Measurements from ENCODE around the gene SDK2. TPM values are rescaled to one million over a fixed set of nuclear protein-coding genes. Genes with fewer than 3 reads are reported as not detected.

Gene SDK2
- total RNA-seq, 2 donors from 2014 or later = 16.5 to 26.3 TPM

DNA sequence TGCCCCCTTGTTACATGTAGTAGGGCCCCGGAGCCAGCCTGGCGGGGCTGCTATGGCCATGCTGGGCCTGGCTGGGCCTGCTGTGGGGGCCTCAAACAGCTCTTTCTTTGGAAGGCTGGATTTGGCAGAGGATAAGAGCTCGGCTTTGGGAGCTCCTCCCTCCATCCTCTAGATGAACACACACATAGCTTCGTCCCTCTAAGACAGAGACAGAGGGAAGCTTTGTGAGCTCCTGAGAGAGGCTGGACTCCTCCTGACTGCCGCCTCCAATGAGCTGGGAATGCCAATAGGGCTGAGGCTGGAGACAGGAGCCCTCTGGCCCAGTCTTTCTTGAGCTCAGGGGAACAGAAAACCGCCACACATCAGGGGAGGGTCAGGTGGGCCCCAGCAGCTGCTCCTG lies 295.1 kb downstream of the SDK2 start:
- Histone ChIP-seq H3K4me1 (replicated peaks) (no peaks in the 10 kb centered on the region), H3K9me3 (no peaks in the 10 kb centered on the region), H3K27ac (peak overlapping the region in 1 of 2 donors; percentile 56), H3K36me3 (no peaks in the 10 kb centered on the region), H3K27me3 (replicated peaks; ENCODE audit: insufficient read depth) (no peaks in the 10 kb centered on the region), H3K4me3 (no peak overlapping the region)
- 45% methylated on average over 5 of the region's 6 CpGs for WGBS
- intact Hi-C loops (cut with DNase I) = no loop called here
- TF ChIP-seq POLR2A (IDR thresholded peaks at IDR 0.05) (no peak), POLR2AphosphoS5 (IDR thresholded peaks at IDR 0.05) (no peak), CTCF (IDR thresholded peaks at IDR 0.05) (no peak)
- DNase-seq (ENCODE audit: low spot score) = no peak

DNA sequence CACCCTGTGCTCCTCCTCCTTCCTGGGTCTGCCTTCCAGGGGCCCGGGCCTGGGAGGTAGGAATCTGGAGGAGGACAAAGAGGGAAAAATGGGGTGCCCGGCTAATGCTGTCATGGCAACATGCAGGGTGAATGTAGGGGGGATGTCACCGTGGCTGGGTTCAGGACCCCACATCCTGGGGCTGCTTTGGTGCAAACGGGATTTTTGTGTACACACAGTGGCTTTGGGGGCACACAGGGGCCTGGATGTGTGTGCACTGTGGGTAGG lies 295.5 kb downstream of the SDK2 start:
- intact Hi-C loops (cut with DNase I) = no loop called here
- no peak overlapping the region for H3K4me3 ChIP-seq
- TF ChIP-seq CTCF (IDR thresholded peaks at IDR 0.05) = no peak
- H3K27me3 ChIP-seq (replicated peaks; ENCODE audit: insufficient read depth) = no peaks in the 10 kb centered on the region
- peak overlapping the region in 1 of 2 donors; percentile 56 for H3K27ac ChIP-seq
- H3K4me1 ChIP-seq (replicated peaks) = no peaks in the 10 kb centered on the region
- H3K9me3 ChIP-seq = no peaks in the 10 kb centered on the region
- DNase-seq (ENCODE audit: low spot score) = no peak
- WGBS = 34% methylated on average over 4 of the region's 4 CpGs
- no peaks in the 10 kb centered on the region for H3K36me3 ChIP-seq

DNA sequence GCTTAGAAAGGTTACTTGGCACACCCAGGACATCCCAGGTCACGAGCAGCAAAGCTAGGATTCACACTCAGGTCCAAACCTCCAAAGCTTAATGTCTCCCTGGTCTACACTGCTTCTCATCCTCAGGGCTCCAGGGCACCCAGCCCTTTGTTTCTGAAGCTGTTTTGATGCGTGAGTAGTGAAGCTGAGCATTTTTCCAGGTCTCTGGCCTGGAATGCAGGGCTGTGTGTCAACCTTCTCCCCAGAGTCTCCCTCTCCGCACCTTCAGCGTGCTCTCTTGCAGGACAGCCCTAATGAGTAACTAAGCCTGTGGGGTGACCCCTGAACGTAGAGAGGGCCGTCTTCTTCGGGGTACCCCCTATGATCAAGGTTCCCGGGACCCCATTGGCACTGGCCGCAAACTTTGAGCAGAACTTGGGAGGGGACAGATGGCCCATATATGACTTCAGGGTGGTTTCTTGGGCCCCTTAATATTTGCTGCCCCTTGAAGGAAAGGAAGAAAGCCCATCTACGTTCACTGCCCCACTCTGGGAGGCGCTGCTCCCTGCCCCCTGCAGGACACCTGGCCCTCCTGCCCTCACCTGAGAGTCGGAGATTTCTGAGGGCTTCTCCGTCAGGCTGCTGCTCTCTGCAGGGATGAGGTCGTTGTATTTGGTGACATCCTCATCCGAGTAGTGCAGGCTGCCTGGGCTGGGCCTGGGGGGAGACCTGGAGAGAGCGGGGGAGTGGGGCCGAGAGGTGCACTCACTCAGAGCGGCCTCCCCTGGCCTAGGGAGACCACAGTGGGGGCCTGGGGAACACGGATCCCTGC lies 296.0 kb downstream of the SDK2 start:
- Histone ChIP-seq H3K27ac (peak overlapping the region in 1 of 2 donors; percentile 56), H3K27me3 (replicated peaks; ENCODE audit: insufficient read depth) (no peaks in the 10 kb centered on the region), H3K4me3 (no peak overlapping the region), H3K4me1 (replicated peaks) (no peaks in the 10 kb centered on the region), H3K36me3 (no peaks in the 10 kb centered on the region), H3K9me3 (no peaks in the 10 kb centered on the region)
- no peak for DNase-seq (ENCODE audit: low spot score)
- intact Hi-C loops (cut with DNase I) = no loop called here
- TF ChIP-seq POLR2A (IDR thresholded peaks at IDR 0.05) (no peak), CTCF (IDR thresholded peaks at IDR 0.05) (no peak), POLR2AphosphoS5 (IDR thresholded peaks at IDR 0.05) (no peak)
- WGBS = 79% methylated on average over 18 of the region's 19 CpGs

DNA sequence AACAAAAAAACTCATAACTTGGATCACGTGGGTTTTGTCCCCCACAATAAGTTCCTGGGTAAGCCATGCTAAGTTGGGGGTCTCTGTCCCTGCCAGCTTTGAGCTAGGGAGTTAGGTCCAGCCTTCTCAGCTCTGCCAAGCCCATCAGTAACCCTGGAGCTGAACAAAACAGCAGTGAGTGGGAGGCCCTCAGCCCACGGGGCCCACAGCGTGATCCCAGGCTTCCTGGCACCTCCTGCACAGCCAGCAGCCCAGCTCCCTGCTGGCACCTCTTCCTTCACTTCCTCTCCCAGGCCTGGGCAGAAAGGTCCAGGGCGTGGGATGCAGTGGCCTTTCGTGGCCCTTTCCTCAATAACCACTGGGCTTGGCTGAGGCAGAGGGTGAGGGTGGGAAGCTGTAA lies 296.9 kb downstream of the SDK2 start:
- Histone ChIP-seq H3K4me3 (no peak overlapping the region), H3K9me3 (no peaks in the 10 kb centered on the region), H3K36me3 (no peaks in the 10 kb centered on the region), H3K27me3 (replicated peaks; ENCODE audit: insufficient read depth) (no peaks in the 10 kb centered on the region), H3K27ac (no peak overlapping the region), H3K4me1 (replicated peaks) (peaks cover 2% of the 10 kb centered on the region)
- intact Hi-C loops (cut with DNase I) = no loop called here
- no peak for TF ChIP-seq POLR2AphosphoS5 (IDR thresholded peaks at IDR 0.05)
- no peak for TF ChIP-seq CTCF (IDR thresholded peaks at IDR 0.05)
- no peak for DNase-seq (ENCODE audit: low spot score)
- 55% methylated on average over 4 of the region's 5 CpGs for WGBS

GRCh38 chr17:73346501-73347162 lies 297.6 kb downstream of the SDK2 start:
- TF ChIP-seq POLR2AphosphoS5 (IDR thresholded peaks at IDR 0.05) (no peak), POLR2A (IDR thresholded peaks at IDR 0.05) (no peak), CTCF (IDR thresholded peaks at IDR 0.05) (no peak)
- Histone ChIP-seq H3K36me3 (no peaks in the 10 kb centered on the region), H3K27me3 (replicated peaks; ENCODE audit: insufficient read depth) (no peaks in the 10 kb centered on the region), H3K9me3 (no peaks in the 10 kb centered on the region), H3K4me3 (no peak overlapping the region), H3K4me1 (replicated peaks) (peaks cover 3% of the 10 kb centered on the region), H3K27ac (no peak overlapping the region)
- intact Hi-C loops (cut with DNase I) = no loop called here
- WGBS = 81% methylated on average over 12 of the region's 12 CpGs
- no peak for DNase-seq (ENCODE audit: low spot score)

All from prostate gland (tissue), 2 donors.